ENCODE data around the gene SRGAP3. TPM values are rescaled to one million over a fixed set of nuclear protein-coding genes. Genes with fewer than 3 reads are reported as not detected.

Gene SRGAP3
- total RNA-seq, 5 donors from 2014 or later (not counting 1 experiment from before 2014, with no cell fraction given) = 1.4 to 4.4 (median 2.8) TPM

DNA sequence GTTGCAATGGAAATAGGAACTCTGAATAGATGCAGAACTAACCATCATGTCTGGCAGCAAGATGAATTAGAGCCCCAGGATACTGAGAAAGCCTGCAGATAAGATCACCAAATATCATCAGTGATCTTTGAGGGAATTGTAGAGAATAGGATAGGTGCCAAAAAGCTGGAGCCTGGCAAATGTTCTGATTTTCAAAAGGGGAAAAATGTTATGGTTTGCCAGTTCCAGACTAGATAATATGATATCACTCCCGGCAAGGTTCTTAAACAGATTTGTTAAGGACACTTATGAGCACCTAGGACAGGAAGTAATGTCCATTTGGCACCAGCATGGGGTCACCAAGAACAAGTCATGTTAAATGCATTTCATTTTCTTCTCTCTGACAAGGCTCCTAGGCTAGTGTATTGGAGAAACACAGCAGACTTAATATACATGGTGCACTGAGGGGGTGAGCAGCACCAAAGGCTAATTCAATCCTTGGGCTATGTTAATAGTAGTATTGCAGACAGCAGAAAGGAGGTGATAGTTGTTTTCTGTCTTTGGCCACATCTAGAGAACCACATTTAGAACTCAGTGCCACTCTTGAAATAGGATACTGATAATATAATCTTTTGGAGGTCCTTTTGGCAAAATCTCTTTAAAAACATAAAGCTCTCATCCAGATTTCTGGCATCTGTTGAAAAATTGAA is 4.8 kb downstream of the SRGAP3 start:
- no peak overlapping the region for H3K4me3 Mint-ChIP-seq
- no peak overlapping the region for H3K27ac Mint-ChIP-seq
- no peaks in the 10 kb centered on the region for H3K36me3 Mint-ChIP-seq
- no peak for DNase-seq
- H3K9me3 ChIP-seq = no peaks in the 10 kb centered on the region
- no peaks in the 10 kb centered on the region for H3K9me3 Mint-ChIP-seq
- H3K4me1 Mint-ChIP-seq = peaks cover 18 to 26% (median 20%) of the 10 kb centered on the region in 3 donors
- H3K4me1 ChIP-seq (ENCODE audit: control insufficient read depth in 1 of 2, extremely low read depth in 1 of 2, insufficient read depth in 2 of 2, low read length in 2 of 2) = peaks cover 4 to 20% of the 10 kb centered on the region in 2 experiments
- no peak overlapping the region for H3K27ac ChIP-seq (ENCODE audit: low read length)
- no peaks in the 10 kb centered on the region for H3K36me3 ChIP-seq (ENCODE audit: control insufficient read depth in 2 of 2, extremely low read depth in 1 of 2, insufficient read depth in 1 of 2, low read length in 1 of 2)
- peaks cover 0 to 8% of the 10 kb centered on the region in 2 experiments for H3K27me3 ChIP-seq (replicated peaks in 1 of 2; ENCODE audit: control insufficient read depth in 2 of 2, extremely low read depth in 1 of 2, insufficient read depth in 2 of 2, low read length in 1 of 2)
- WGBS (ENCODE audit: insufficient coverage) = 80% methylated on average over 1 of the region's 1 CpG
- peaks cover 0 to 3% of the 10 kb centered on the region in 2 donors for H3K27me3 Mint-ChIP-seq
- no peak overlapping the region for H3K4me3 ChIP-seq (ENCODE audit: control insufficient read depth in 1 of 2, extremely low read depth in 1 of 2, low read length in 1 of 2)
- POLR2A ChIA-PET = no interaction called here
- ATAC-seq (replicated peaks in 1 of 4) = no peak
- CTCF ChIA-PET = no interaction called here

DNA sequence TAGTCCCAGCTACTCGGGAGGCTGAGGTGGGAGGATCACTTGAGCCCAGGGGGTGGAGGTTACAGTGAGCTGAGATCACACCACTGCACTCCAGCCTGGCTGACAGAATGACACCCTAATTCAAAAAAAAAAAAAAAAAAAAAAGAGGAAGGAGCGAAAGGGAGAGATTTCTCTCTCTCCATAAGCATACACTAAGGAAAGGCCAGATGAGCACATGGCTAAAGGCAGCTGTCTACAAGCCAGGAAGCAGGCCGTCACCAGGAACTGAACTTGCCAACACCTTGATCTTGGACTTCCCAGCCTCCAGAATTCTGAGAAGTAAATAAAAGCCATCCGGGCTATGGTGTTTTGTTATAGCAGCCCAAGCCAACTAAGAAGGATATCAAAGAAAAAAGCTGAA is 7.5 kb downstream of the SRGAP3 start:
- ATAC-seq (replicated peaks in 1 of 4) (no peak), DNase-seq (no peak)
- Mint-ChIP-seq H3K27ac (no peak overlapping the region), H3K4me3 (no peak overlapping the region), H3K4me1 (peaks cover 0 to 3% (median 2%) of the 10 kb centered on the region in 3 donors), H3K9me3 (no peaks in the 10 kb centered on the region), H3K27me3 (peaks cover 0 to 3% of the 10 kb centered on the region in 2 donors), H3K36me3 (no peaks in the 10 kb centered on the region)
- no peak overlapping the region for H3K27ac ChIP-seq (ENCODE audit: low read length)
- no peaks in the 10 kb centered on the region for H3K36me3 ChIP-seq (ENCODE audit: control insufficient read depth in 2 of 2, extremely low read depth in 1 of 2, insufficient read depth in 1 of 2, low read length in 1 of 2)
- no peak overlapping the region for H3K4me3 ChIP-seq (ENCODE audit: control insufficient read depth in 1 of 2, extremely low read depth in 1 of 2, low read length in 1 of 2)
- ChIA-PET POLR2A (no interaction called here), CTCF (interaction anchor here in 1 of 2 donors (0.7 kb wide), 1 partner anchor 43 kb away, joined by 4 read pairs; no protein-coding TSS in a partner anchor)
- no peaks in the 10 kb centered on the region for H3K27me3 ChIP-seq (replicated peaks in 1 of 2; ENCODE audit: control insufficient read depth in 2 of 2, extremely low read depth in 1 of 2, insufficient read depth in 2 of 2, low read length in 1 of 2)
- 93% methylated on average over 2 of the region's 4 CpGs for WGBS (ENCODE audit: insufficient coverage)
- no peaks in the 10 kb centered on the region for H3K9me3 ChIP-seq
- no peaks in the 10 kb centered on the region for H3K4me1 ChIP-seq (ENCODE audit: control insufficient read depth in 1 of 2, extremely low read depth in 1 of 2, insufficient read depth in 2 of 2, low read length in 2 of 2)

DNA sequence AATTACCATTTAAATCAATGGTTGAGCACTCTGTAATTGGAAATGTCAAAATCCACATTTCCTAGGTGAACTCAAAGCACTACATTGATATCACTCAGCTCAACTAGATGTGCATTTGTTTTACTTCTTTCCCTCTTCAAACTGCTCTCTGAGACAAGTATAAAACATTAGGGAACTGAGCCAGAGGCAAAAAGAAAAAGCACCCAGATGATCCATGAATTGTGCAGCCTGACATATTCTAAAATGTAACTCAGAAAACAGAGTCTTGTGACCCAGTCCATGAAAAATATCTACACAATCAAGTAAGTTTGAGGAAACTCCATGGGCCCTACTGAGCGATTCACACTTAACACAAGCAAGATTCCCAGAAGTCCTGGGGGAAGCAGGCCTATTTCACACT is 9.8 kb downstream of the SRGAP3 start:
- Mint-ChIP-seq H3K27ac (no peak overlapping the region), H3K27me3 (peaks cover 0 to 5% of the 10 kb centered on the region in 2 donors), H3K4me3 (no peak overlapping the region), H3K4me1 (no peaks in the 10 kb centered on the region), H3K9me3 (no peaks in the 10 kb centered on the region), H3K36me3 (peaks cover 7% of the 10 kb centered on the region)
- no peaks in the 10 kb centered on the region for H3K9me3 ChIP-seq
- H3K36me3 ChIP-seq (ENCODE audit: control insufficient read depth in 2 of 2, extremely low read depth in 1 of 2, insufficient read depth in 1 of 2, low read length in 1 of 2) = no peaks in the 10 kb centered on the region
- H3K27ac ChIP-seq (ENCODE audit: low read length) = no peak overlapping the region
- no peaks in the 10 kb centered on the region for H3K4me1 ChIP-seq (ENCODE audit: control insufficient read depth in 1 of 2, extremely low read depth in 1 of 2, insufficient read depth in 2 of 2, low read length in 2 of 2)
- DNase-seq = no peak
- ChIA-PET POLR2A (no interaction called here), CTCF (no interaction called here)
- H3K4me3 ChIP-seq (ENCODE audit: control insufficient read depth in 1 of 2, extremely low read depth in 1 of 2, low read length in 1 of 2) = no peak overlapping the region
- H3K27me3 ChIP-seq (replicated peaks in 1 of 2; ENCODE audit: control insufficient read depth in 2 of 2, extremely low read depth in 1 of 2, insufficient read depth in 2 of 2, low read length in 1 of 2) = no peaks in the 10 kb centered on the region
- 88% methylated on average over 1 of the region's 1 CpG for WGBS (ENCODE audit: insufficient coverage)
- no peak for ATAC-seq (replicated peaks in 1 of 4)

DNA sequence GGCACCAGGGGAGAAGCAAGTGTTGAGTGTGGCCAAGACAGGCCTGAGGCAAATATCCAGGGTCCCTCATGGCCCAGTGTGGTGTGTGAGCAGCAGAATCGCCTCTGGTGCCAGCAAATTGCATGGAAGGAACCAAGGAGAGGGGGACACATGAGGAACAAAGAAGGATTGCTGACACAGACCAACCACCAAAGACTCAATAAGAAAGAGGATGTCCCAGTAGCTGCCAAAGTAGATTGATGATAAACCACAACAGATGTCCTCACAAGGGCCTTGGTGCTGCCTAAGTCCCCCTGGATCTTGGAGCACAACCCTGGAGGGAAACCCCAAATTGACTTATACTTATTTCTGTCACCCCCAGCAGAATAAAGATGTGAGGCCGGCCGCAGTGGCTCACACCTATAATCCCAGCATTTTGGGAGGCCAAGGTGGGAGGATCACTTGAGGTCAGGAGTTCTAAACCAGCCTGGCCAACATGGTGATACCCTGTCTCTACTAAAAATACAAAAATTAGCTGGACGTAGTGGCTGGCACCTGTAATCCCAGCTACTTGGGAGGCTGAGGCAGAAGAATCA is 10.6 kb downstream of the SRGAP3 start:
- Mint-ChIP-seq H3K27me3 (peaks cover 0 to 5% of the 10 kb centered on the region in 2 donors), H3K9me3 (no peaks in the 10 kb centered on the region), H3K36me3 (peaks cover 7% of the 10 kb centered on the region), H3K4me3 (no peak overlapping the region), H3K27ac (no peak overlapping the region), H3K4me1 (no peaks in the 10 kb centered on the region)
- DNase-seq (no peak), ATAC-seq (replicated peaks in 1 of 4) (no peak)
- ChIA-PET POLR2A (no interaction called here), CTCF (no interaction called here)
- H3K27me3 ChIP-seq (replicated peaks in 1 of 2; ENCODE audit: control insufficient read depth in 2 of 2, extremely low read depth in 1 of 2, insufficient read depth in 2 of 2, low read length in 1 of 2) = no peaks in the 10 kb centered on the region
- 67% methylated on average over 1 of the region's 4 CpGs for WGBS (ENCODE audit: insufficient coverage)
- no peaks in the 10 kb centered on the region for H3K4me1 ChIP-seq (ENCODE audit: control insufficient read depth in 1 of 2, extremely low read depth in 1 of 2, insufficient read depth in 2 of 2, low read length in 2 of 2)
- no peaks in the 10 kb centered on the region for H3K9me3 ChIP-seq
- H3K4me3 ChIP-seq (ENCODE audit: control insufficient read depth in 1 of 2, extremely low read depth in 1 of 2, low read length in 1 of 2) = no peak overlapping the region
- no peaks in the 10 kb centered on the region for H3K36me3 ChIP-seq (ENCODE audit: control insufficient read depth in 2 of 2, extremely low read depth in 1 of 2, insufficient read depth in 1 of 2, low read length in 1 of 2)
- H3K27ac ChIP-seq (ENCODE audit: low read length) = no peak overlapping the region

DNA sequence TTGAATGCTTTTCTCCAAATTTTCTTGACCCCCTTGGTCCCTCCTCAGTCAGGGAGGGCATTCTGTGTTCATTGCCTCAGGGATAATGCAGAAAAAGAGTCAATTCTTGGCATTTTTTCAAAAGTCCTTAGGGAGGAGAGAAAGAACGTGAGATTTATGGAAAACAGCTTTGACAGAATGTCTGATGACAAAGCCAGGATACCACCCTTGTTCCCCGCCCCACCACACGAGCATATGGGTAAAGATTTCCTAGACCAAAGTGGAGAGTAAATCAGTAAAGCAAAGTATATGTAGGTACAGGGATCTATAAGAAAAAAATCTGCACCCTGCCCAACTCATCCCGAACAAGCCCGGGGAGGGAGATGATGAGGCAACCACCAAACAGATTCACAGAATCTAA is 11.2 kb downstream of the SRGAP3 start:
- CTCF ChIA-PET = no interaction called here
- H3K36me3 Mint-ChIP-seq = peaks cover 7% of the 10 kb centered on the region
- no CpG with 5 or more reads among the region's 5 CpGs for WGBS (ENCODE audit: insufficient coverage)

DNA sequence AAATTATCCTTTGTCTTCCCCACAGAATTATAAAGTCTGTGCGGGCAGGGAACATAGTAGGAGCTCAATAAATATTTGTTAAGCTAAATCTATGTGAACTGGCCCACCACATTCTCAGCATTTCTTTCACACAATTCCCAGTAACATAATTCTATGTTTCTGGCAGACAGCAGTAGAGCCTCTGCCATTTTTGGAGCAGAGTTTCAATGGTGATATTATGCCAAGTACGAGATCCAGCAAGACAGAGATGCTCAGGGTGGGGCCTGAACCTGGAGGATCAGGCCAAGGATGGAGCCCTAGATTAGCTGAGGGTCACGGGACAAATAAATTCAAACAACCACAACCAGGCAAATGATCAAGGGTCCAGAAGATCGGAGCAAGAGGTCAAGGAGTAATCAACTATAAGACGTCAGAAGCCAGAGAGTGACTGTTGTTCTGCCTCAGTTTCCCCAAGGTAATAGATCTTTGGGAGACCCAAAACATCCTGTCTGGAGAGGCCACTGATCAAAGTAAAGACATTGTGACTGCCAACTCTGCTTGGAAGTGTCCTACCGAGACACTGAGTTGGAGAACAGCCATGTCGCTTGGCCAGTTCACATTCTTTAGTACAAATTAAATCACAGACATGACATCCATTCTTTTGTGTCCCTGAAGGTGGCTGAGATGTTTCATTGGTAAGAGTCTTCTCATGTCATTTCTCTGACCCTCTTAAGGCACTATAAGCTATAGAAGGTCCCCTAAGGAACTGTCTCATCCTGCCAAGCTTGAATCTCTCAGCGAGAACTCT is 15.4 kb downstream of the SRGAP3 start:
- Mint-ChIP-seq H3K27me3 (peaks cover 0 to 2% of the 10 kb centered on the region in 2 donors), H3K27ac (no peak overlapping the region), H3K36me3 (peaks cover 7% of the 10 kb centered on the region), H3K9me3 (no peaks in the 10 kb centered on the region), H3K4me1 (no peaks in the 10 kb centered on the region), H3K4me3 (no peak overlapping the region)
- WGBS (ENCODE audit: insufficient coverage) = 88% methylated on average over 5 of the region's 8 CpGs
- Histone ChIP-seq H3K4me3 (ENCODE audit: control insufficient read depth in 1 of 2, extremely low read depth in 1 of 2, low read length in 1 of 2) (no peak overlapping the region), H3K4me1 (ENCODE audit: control insufficient read depth in 1 of 2, extremely low read depth in 1 of 2, insufficient read depth in 2 of 2, low read length in 2 of 2) (no peaks in the 10 kb centered on the region), H3K27ac (ENCODE audit: low read length) (no peak overlapping the region), H3K9me3 (no peaks in the 10 kb centered on the region), H3K27me3 (replicated peaks in 1 of 2; ENCODE audit: control insufficient read depth in 2 of 2, extremely low read depth in 1 of 2, insufficient read depth in 2 of 2, low read length in 1 of 2) (no peaks in the 10 kb centered on the region), H3K36me3 (ENCODE audit: control insufficient read depth in 2 of 2, extremely low read depth in 1 of 2, insufficient read depth in 1 of 2, low read length in 1 of 2) (no peaks in the 10 kb centered on the region)
- ChIA-PET POLR2A (no interaction called here), CTCF (no interaction called here)
- ATAC-seq (replicated peaks in 1 of 4) (no peak), DNase-seq (no peak)

More for the DNA sequence above, 11.2 kb downstream of the SRGAP3 start:
- POLR2A ChIA-PET = no interaction called here
- Histone ChIP-seq H3K27ac (ENCODE audit: low read length) (no peak overlapping the region), H3K27me3 (replicated peaks in 1 of 2; ENCODE audit: control insufficient read depth in 2 of 2, extremely low read depth in 1 of 2, insufficient read depth in 2 of 2, low read length in 1 of 2) (no peaks in the 10 kb centered on the region), H3K4me3 (ENCODE audit: control insufficient read depth in 1 of 2, extremely low read depth in 1 of 2, low read length in 1 of 2) (no peak overlapping the region), H3K4me1 (ENCODE audit: control insufficient read depth in 1 of 2, extremely low read depth in 1 of 2, insufficient read depth in 2 of 2, low read length in 2 of 2) (no peaks in the 10 kb centered on the region), H3K9me3 (no peaks in the 10 kb centered on the region), H3K36me3 (ENCODE audit: control insufficient read depth in 2 of 2, extremely low read depth in 1 of 2, insufficient read depth in 1 of 2, low read length in 1 of 2) (no peaks in the 10 kb centered on the region)
- DNase-seq = no peak
- no peak for ATAC-seq (replicated peaks in 1 of 4)
- Mint-ChIP-seq H3K27me3 (peaks cover 0 to 5% of the 10 kb centered on the region in 2 donors), H3K4me3 (no peak overlapping the region), H3K4me1 (no peaks in the 10 kb centered on the region), H3K27ac (no peak overlapping the region), H3K9me3 (no peaks in the 10 kb centered on the region)
